Right kidney (tissue), 1 donor: Measurements from ENCODE around the gene RAET1G.
"Not testable (repeated sequence)": the region's sequence is repeated elsewhere in the genome, so short reads cannot be mapped to it uniquely, and the experiment has no call there.

Source experiments
- DNase-seq: peaks from one replicate; pipeline ENCODE4 v3.0.0-alpha.2; 2016

The RAET1G gene

GRCh38 chr6:149953934-149954327 lies 31.0 kb upstream of the RAET1G start:
- DNase-seq = not testable (repeated sequence)

DNA sequence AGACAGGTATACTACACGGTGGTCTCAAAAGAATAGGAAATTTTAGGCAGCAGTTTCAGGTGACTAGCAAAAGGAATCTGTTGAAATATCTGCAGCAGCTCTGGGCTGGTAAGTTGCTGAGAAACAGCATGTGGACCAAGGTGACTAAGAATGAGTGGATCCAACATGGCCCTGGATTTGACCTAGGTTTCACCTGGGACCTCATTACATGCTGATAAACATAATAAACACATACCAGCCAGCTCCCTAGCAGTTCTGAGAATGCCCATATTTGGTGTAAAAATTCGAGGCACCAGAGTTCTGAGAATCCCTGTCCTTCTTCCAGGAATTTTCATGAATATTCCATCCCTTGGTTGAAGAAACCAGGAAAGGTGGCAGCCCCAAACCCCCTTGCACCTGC lies 30.5 kb upstream of the RAET1G start:
- not testable (repeated sequence) for DNase-seq

- no peak for DNase-seq
These were observed 28.7 kb upstream of the RAET1G start for GRCh38 chr6:149951626-149952025.

DNA sequence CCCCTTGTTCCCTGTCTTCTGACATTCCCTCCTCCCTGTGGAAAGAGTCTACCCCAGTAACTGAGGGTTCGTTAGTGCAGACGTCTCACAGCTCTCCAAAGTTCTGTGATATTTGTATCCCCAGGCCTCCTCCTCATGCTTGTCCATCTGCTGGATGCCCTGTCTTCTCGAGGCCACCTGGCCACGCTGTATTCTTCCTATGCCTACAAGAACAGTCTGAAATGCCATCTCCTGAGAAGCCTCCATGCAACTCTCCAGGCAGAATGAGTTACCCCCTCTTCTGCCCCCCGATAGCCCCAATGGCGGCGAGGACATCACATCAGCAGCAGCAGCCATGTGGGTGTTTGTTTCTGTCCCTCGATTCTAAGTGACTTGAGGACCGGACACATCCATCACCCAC lies 28.2 kb upstream of the RAET1G start:
- no peak for DNase-seq

DNA sequence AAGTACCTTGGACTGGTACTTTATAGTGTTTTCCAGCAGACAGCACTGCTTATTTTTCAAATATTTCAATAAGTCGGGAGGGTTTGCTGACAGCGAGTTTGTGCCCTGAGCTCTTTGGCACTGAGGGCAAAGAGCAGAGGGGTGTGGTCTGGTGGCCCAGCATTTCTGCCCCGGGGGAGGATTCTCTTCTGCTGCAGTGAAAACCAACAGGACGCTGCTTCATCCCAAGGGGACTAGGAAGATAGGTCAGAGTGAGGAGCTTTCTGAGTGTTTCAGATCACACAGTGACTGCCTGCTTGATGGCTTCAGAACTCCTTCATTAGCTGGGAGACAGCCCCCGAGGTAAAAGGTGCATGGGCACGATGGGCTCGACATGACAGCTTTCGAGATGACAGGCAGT lies 27.5 kb upstream of the RAET1G start:
- DNase-seq = no peak

GRCh38 chr6:149948616-149949015 lies 25.7 kb upstream of the RAET1G start:
- DNase-seq = no peak

GRCh38 chr6:149948011-149948410 lies 25.1 kb upstream of the RAET1G start:
- DNase-seq = no peak

DNA sequence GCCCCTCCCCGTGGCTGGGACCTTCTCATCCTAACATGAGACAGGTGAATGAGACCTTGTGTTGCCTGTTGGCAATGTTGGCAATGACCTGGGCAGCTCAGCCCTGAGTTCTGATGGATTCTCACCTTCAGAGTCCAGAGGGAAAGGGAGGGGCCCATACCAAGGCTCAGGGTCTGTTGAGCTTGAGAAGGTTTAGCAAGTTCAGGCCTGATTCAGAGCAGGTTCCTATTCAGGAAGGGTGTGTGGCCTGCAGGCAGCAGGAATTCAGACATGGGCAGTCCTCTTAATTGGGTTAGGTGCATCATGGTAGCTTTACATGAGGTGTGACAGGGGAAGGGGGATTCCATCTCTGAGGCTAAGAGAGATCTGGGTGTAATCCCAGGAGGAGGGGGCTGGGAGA lies 24.6 kb upstream of the RAET1G start:
- not testable (repeated sequence) for DNase-seq

GRCh38 chr6:149946631-149947030 lies 23.7 kb upstream of the RAET1G start:
- DNase-seq = not testable (repeated sequence)

DNA sequence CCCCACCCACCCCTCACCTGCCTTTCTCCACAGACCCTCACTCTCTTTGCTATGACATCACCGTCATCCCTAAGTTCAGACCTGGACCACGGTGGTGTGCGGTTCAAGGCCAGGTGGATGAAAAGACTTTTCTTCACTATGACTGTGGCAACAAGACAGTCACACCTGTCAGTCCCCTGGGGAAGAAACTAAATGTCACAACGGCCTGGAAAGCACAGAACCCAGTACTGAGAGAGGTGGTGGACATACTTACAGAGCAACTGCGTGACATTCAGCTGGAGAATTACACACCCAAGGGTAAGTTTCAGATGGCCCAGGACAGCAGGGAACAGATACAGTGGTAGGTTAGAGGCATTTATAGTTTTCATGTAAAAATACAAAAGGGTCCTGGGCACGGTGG lies 22.4 kb upstream of the RAET1G start:
- DNase-seq = not testable (repeated sequence)

DNA sequence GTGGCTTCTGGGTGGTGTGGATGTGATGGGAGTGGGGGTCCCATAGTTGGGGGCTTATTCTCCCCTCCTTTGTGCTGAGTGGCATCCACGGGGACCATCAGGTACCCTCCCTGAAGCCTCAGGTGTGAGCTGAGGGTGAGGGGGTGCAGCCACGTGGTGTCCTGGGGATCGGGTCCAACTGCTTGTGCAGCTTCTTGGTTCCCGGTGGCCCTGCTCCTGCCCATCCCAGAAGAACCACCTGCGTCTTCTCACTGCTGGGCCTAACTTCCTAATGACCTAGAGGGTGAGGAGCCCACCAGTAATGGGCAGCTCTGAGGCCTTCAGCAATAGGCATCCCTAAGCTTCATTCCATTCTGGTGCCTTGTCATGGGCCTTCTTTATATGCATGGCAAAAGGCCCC lies 20.4 kb upstream of the RAET1G start:
- DNase-seq = not testable (repeated sequence)

DNA sequence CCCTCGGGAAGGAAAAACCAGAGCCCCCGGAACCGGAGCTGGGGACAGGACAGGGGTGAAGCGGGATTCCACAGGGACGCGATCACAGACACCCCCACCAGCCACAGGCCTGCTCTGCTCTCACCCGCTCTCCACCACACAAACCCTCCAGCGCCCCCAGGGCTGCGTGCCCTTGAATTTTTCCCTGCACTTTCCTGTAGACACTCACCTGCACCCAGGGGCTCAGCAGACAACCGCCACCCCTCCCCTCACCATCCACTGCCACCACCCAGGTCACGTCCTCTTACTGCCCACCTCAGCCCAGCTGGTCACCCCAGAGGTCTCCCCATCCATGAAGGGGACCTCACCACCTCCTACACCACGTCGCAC lies 19.5 kb upstream of the RAET1G start:
- no peak for DNase-seq

DNA sequence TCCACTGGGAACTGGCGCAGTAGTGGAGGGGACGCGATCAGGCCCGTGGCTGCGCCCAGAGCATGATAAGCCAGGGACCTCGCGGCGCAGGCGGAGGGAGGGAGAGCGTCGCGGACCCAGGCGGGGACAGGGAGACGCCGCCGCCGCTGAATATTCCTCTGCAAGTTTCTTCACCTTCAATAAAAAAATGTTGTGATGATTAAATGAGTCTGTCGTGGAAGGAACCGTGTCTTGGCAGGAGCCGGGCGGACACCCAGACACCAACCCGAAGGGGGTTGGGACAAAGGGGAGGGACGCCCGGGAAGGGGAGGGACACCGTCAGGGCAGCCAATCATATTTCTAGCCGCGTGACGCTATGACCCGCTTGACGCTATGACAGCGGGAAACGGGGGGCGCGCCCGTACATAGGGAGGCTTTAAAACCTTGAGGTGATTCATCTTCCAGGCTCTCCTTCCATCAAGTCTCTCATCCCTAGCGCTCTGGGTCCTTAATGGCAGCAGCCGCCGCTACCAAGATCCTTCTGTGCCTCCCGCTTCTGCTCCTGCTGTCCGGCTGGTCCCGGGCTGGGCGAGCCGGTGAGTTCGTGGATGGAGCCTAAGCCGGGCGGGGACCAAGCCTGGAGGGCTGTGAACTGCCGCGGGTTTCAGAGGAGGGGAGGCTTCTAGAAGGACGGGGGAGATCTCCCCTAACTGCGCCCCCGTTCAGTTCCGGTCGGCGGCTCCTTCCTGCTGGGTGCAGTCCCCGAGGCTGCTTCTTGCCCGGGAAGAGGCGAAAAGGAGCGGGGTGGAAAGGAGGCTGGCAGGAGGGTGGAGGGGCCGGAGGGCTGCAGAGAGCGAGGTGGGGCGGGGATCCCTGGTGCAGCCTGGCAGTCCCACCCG lies 18.9 kb upstream of the RAET1G start, which contains the start of gene ULBP2:
ULBP2 (plus strand) TSS at position 432 of the 878 bp plus-strand sequence; CDS start at position 491, 59 bp downstream.
- DNase-seq = peak; percentile 85

DNA sequence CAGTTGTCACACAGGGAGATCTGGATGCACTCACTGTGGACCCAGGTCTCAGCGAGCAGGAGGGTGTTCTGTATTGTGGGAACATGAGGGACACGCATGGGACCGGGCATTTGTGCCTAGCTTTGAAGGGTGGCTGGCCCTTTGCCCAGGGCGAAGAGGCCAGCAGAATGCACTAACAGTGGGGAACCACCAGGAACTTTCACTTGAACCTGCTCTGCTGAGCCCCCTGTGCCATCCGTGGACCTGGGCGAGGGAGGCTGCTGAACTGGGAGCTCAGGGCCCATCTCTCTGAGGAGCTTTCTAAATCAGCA lies 17.7 kb upstream of the RAET1G start:
- DNase-seq = no peak

DNA sequence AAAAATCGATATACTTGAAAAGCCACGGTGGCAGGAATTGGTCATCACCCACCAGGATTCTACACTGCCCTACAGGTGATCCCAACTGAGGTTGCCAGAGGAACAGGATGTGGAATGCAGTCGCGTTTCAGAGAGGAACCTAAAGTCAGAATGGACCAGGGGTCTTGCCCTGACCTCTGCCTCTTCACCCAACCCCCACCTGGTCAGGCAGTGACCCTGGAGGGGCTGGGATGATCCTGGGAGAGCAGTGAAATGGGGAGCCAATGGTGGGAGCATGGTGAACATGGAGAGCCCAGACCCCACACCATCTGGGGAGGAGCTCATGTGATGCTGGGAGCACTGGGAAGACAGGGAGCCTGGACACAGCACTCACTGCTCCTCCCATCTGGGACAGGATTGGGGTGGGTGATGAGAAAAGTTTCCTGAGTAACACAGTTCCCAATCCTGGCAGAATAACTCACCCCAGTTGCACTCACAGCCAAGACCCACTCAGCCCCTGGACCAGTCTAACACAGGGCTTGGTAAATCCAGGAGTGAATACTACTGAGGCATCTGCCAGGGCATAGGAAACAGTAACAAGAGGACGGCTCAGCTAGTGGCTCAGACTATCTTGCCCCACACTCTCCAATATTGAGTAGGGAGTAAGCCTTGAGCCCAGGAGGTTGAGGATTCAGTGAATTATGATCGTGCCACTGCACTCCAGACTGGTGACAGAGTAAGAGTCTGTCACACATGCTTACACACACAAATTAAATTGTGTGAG lies 17.2 kb upstream of the RAET1G start:
- DNase-seq = no peak

GRCh38 chr6:149939356-149939648 lies 16.4 kb upstream of the RAET1G start:
- DNase-seq = no peak

DNA sequence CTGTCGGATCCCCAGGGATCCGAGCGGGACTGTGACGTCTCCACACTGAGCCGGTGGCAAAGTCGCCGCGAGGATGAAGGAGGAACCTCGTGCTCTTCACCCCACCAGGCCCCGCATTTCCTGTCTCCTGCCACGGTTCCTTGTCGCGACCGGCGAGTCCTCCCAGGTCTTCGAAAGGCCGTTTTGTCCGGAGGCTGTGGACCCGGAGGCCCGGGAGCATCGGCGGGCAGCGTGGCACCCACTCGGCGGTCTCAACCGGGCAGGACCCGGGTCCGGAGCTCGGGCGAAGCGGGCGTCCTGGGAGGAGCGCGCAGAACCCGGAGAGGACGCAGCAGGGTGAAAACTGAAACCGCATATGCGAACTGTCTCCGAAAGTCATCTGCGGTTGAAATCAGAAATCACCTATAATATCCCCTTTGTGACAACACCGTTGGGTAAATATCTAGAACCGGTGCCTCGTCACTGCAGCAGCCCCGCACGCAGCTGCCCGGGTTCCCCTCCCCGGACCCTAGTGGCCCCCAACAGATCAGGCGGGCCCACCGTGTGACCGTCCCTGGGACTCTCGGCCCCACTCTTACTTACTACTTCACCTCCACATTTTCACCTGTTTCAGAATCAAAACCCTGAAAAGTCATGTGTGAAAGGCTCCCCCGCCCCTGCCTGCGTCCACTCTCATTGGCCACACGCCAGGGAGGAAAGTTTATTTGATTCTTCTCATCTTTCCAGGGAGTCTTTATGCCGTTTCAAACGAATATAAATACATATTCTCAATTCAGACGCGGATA lies 15.8 kb upstream of the RAET1G start:
- peak; percentile 70 for DNase-seq

- not testable (repeated sequence) for DNase-seq
These were observed 15.2 kb upstream of the RAET1G start for GRCh38 chr6:149938013-149938570.

DNA sequence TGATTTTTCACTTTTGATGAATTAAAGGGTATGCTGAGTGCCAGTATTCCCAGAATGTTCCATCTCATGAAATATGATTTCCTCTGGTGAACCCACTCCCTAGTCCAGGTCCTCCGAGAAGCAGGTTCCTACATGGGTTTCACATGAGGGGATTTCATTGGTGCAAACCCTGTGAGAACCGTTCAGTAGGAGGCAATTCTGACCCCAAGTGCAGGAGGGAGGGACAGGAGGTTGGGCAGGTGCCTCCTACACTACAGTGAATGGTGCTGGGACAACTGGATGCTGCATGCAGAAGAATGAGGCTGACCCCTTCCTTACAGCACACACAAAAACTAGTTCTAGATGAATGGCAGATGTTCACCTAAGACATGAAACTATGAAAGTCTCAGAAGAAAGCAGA lies 13.8 kb upstream of the RAET1G start:
- DNase-seq = no peak

DNA sequence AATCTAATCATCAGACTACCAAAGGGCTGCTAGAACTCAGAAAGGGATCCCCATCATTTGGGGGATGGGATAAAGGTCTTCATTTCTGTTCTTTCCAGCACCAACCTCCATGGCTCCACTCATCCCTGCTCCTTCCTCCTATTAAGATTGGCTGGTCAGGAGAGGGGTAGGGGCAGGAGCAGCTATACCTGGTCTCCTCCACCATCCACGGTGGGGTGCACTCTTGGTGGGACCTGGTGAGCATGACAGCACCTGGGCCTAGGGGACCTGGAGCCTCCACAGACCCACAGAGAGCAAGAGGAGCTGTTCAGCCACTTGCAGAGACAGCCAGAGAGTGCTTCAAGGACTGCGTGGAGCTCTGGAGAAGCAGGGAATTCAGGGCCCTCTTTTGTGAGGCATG lies 12.7 kb upstream of the RAET1G start:
- no peak for DNase-seq

DNA sequence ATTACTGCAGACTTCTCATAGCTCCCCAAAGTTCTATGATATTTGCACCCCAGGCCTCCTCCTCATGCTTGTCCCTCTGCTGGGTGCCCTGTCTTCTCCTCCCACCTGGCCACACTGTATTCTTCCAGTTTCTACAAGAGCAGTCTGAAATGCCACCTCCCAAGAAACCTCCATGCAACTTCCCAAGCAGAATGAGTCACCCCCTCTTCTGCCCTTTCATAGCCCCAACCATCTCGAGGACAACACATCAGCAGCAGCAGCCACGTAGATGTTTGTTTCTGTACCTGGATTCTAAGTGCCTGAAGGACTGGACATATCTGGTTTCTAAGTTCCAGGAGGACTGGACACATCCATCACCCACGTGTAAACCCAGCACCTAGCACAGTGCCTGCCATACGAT lies 12.3 kb upstream of the RAET1G start:
- no peak for DNase-seq

DNA sequence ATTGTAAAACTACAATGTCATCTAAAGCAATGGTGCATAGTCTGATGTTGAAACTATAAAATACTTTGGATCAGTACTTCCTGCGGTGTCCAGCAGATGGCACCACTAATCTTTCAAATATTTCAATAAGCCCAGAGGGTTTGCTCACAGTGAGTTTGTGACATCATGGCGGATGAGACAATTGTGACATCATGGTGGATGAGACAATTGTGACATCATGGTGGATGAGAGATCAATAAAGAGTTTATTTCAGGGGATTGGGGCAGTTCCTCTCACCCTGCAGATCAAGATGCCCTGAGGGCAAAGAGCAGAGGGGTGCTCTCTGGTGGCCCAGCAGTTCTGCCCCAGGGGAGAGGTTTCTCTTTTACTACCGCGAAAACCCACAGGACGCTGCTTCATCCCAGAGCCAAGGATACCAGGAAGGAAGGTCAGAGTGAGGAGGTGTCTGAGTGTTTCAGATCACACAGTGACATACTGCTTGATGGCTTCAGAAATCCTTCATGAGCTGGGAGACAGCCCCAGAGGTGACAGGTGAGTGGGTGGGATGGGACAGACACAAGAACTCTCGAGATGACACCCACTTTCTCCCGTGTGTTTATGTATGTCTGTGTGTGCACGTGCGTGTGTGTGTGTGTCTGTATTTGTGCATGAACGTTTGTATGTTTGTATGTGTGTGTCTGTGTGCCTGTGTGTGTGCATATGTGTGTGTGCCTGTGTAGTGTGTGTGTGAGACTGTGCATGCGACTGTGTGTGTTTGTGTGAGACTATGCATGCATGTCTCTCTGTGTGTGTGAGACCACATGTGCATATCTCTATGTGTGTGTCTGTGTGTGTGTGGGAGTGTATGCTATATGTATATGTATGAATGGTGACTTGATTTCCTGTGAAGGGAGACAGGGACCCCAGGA lies 11.6 kb upstream of the RAET1G start:
- DNase-seq = peak; percentile 42
